ENCODE measurements around the gene WNT7B. TPM values are rescaled to one million over a fixed set of nuclear protein-coding genes. Genes with fewer than 3 reads are reported as not detected.

Gene WNT7B
- total and polyA plus RNA-seq, 3 donors from 2014 or later: 0.65 to 1.9 (median 1.3) TPM

DNA sequence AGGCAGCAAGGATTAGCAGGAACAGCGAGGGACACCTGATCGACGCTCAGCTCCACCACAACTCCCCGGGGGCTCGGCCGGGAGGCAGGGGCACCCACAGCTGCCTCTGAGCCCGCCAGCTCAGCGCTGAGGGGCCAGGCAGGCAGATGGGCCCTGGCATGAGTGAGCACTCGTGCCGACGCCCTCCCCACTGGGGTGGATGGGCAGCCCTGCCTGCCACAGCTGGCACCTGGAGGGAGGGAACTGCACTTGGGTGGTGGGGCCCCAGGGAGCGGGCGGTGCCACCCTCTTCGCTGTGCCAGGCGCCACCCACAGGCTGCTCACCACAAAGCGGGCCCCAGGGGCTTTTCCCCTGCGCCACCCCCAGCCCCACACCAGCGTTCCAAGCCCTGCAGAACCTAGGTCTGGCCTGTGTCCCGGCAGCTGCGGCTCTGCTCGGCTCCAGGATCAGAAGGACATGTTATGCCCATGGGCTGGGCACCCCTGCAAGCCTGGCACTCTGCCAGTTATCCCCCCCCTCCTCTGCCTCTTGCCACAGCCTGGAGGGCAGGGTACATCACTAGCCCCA lies 28.8 kb downstream of the WNT7B start:
- DNase-seq: no peak
- Histone ChIP-seq H3K4me1 (no peaks in the 10 kb centered on the region), H3K27ac (no peak overlapping the region), H3K36me3 (ENCODE audit: low read depth, missing control alignments) (no peaks in the 10 kb centered on the region), H3K27me3 (no peaks in the 10 kb centered on the region), H3K9me3 (no peaks in the 10 kb centered on the region), H3K4me3 (no peak overlapping the region)
- 87 to 90% methylated on average over 2 to 21 of the region's 21 CpGs for WGBS, 2 donors
- intact Hi-C loops (cut with DNase I; ENCODE audit: low total_unique reads): no loop called here
- TF ChIP-seq, protein P1, sequence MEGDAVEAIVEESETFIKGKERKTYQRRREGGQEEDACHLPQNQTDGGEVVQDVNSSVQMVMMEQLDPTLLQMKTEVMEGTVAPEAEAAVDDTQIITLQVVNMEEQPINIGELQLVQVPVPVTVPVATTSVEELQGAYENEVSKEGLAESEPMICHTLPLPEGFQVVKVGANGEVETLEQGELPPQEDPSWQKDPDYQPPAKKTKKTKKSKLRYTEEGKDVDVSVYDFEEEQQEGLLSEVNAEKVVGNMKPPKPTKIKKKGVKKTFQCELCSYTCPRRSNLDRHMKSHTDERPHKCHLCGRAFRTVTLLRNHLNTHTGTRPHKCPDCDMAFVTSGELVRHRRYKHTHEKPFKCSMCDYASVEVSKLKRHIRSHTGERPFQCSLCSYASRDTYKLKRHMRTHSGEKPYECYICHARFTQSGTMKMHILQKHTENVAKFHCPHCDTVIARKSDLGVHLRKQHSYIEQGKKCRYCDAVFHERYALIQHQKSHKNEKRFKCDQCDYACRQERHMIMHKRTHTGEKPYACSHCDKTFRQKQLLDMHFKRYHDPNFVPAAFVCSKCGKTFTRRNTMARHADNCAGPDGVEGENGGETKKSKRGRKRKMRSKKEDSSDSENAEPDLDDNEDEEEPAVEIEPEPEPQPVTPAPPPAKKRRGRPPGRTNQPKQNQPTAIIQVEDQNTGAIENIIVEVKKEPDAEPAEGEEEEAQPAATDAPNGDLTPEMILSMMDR (IDR thresholded peaks at IDR 0.05): no peak
- no peak for TF ChIP-seq POLR2A (IDR thresholded peaks at IDR 0.05)

DNA sequence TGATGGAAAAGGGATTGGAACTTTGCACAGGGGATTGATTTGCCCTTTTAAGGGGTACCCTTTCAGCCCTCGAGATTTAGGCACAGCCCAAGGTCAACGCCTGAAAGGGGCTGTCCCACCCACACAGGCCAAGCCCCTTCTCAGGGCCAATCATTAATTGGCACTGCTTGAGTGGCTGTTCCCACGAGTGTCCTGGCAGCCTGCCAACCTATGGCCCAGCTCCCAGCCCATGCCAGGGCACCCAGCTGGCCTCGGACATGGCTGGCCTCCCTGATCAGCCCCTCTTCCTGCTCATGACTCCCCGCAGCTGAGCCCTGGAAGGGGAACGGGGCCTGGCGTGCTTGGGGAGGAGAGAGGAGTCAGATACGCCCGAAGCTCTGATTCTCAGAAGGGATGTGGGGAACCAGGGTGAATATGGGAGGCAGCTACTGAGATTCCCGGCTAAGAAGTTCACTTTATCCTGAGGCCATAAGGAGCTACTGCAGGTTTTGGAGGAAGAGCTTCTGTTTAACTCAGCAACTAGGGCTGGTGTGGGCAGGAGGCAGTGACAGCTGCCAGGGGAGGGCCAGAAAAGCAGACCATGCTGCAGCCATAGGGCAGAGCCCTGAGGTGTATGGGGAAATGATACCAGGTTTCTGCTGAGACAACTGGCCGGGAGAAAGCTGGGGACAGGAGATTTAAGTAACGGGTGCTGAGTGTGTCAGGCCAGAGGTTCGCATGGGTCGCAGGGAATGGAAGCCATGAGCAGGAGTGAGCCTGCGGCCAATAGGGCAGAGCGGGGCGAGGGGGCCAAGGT lies 30.0 kb downstream of the WNT7B start:
- intact Hi-C loops (cut with DNase I; ENCODE audit: low total_unique reads): no loop called here
- H3K4me3 ChIP-seq: no peak overlapping the region
- H3K36me3 ChIP-seq (ENCODE audit: low read depth, missing control alignments): no peaks in the 10 kb centered on the region
- no peak for DNase-seq
- TF ChIP-seq, protein P1 (IDR thresholded peaks at IDR 0.05): no peak
- TF ChIP-seq POLR2A (IDR thresholded peaks at IDR 0.05): no peak
- H3K9me3 ChIP-seq: no peaks in the 10 kb centered on the region
- no peaks in the 10 kb centered on the region for H3K27me3 ChIP-seq
- WGBS, 2 donors: 73 to 87% methylated on average over 9 to 17 of the region's 17 CpGs
- no peak overlapping the region for H3K27ac ChIP-seq
- H3K4me1 ChIP-seq: no peaks in the 10 kb centered on the region

DNA sequence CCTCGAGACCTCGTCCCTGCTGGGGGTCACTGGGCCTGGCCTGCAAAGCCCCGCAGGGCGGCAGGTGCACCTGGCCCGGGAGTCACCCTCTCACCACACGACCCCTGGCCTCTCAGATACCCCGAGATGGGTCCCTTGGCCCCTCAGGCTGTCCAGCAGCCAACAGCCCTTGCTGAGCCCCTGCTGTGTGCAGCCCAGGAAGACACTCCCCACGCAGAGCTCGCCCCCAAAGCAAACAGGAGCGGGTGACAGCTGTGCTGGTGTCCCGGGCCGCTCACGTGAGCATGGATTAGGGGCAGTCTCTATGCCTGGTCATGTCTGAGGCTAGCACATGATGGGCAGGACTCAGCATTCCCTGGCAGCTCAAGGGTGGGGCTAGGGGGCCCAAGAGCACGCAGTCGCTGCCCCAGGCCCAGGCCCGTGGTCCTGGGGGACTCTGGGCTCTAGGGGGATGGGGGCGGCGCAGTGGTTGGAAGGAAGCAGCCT lies 31.3 kb downstream of the WNT7B start:
- no peaks in the 10 kb centered on the region for H3K9me3 ChIP-seq
- no peaks in the 10 kb centered on the region for H3K36me3 ChIP-seq (ENCODE audit: low read depth, missing control alignments)
- 89 to 100% methylated on average over 2 to 18 of the region's 18 CpGs for WGBS, 2 donors
- H3K4me3 ChIP-seq: no peak overlapping the region
- DNase-seq: no peak
- no peak for TF ChIP-seq POLR2A (IDR thresholded peaks at IDR 0.05)
- TF ChIP-seq, protein P1 (IDR thresholded peaks at IDR 0.05): no peak
- H3K27me3 ChIP-seq: no peaks in the 10 kb centered on the region
- H3K4me1 ChIP-seq: no peaks in the 10 kb centered on the region
- H3K27ac ChIP-seq: no peak overlapping the region
- intact Hi-C loops (cut with DNase I; ENCODE audit: low total_unique reads): no loop called here

DNA sequence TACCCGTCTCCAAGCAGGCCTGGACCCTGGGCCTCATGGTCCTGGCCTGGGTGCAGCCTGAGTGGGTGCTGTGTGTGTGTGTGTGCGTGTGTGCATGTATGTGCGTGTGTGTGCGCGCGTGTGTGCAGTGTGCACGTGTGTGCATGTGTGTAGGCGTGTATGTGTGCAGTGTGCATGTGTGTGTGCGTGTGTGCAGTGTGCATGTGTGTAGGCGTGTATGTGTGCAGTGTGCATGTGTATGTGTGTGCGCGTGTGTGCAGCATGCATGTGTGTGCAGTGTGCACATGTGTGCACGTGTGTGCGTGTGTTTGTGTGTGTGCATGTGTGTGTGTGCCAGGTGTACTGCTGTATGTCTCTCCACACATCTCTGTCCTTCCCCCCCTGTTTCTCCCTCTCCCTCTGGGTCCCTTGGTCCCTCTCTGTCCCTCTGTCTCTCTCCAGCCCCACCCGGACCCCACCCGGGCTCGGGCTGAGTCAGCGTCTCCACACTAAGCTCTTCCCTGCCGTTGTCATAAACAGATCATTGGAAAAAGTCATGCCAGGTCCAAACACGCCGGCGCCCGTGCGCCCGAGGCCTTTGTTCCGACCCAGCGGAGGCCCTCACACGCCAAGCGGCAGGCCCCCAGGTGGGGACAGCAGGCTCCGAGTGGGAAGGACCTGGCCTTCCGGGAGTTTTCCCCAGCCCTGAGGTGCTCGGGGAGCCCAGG lies 34.0 kb downstream of the WNT7B start:
- H3K4me3 ChIP-seq: no peak overlapping the region
- no peak overlapping the region for H3K27ac ChIP-seq
- WGBS, 2 donors: 87 to 90% methylated on average over 26 to 32 of the region's 32 CpGs
- no peaks in the 10 kb centered on the region for H3K36me3 ChIP-seq (ENCODE audit: low read depth, missing control alignments)
- intact Hi-C loops (cut with DNase I; ENCODE audit: low total_unique reads): no loop called here
- no peak for DNase-seq
- H3K4me1 ChIP-seq: no peaks in the 10 kb centered on the region
- H3K27me3 ChIP-seq: no peaks in the 10 kb centered on the region
- no peak for TF ChIP-seq POLR2A (IDR thresholded peaks at IDR 0.05)
- TF ChIP-seq, protein P1 (IDR thresholded peaks at IDR 0.05): no peak
- H3K9me3 ChIP-seq: no peaks in the 10 kb centered on the region

All from testis (tissue), 3 donors.